Measurements from ENCODE around the gene YBX2.

DNA sequence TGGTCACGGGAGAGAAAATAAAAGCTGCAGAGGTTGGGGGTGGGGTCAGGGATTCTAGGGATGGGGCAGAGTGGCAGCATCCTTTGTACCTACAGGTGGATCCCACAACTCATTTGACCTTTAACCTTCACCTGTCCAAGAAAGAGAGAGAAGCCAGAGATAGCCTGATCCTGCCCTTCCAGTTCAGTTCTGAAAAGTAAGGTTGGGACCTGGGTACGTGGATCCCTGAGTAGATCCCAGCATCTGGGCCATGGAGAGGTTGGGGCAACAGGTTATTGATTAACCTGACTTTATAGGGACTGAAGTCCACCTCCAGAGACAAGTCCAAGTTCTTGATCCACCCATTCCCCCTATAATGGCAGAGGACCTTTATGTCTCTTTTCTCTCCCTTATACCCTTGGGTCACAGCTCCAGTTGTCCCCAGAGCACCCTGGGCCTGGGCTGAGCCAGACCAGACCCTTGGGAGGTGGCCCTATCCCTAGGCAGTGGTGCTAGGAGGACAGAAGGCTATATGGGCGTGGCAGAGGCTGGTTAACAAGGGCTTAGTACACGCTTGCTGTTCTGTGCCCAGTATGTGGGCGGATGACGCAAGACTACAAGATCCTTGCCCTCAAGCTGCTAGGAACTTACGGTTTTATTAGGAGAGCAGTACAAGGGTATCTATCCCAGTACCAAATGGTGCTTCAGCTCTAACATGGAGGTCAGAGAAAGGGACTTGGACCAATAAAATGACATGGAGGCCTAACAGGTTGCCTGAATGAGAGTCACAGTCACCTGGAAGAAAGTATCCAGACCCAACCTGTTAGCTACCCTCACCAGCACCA lies 35.5 kb downstream of the YBX2 start:
- TF ChIP-seq, protein P1, sequence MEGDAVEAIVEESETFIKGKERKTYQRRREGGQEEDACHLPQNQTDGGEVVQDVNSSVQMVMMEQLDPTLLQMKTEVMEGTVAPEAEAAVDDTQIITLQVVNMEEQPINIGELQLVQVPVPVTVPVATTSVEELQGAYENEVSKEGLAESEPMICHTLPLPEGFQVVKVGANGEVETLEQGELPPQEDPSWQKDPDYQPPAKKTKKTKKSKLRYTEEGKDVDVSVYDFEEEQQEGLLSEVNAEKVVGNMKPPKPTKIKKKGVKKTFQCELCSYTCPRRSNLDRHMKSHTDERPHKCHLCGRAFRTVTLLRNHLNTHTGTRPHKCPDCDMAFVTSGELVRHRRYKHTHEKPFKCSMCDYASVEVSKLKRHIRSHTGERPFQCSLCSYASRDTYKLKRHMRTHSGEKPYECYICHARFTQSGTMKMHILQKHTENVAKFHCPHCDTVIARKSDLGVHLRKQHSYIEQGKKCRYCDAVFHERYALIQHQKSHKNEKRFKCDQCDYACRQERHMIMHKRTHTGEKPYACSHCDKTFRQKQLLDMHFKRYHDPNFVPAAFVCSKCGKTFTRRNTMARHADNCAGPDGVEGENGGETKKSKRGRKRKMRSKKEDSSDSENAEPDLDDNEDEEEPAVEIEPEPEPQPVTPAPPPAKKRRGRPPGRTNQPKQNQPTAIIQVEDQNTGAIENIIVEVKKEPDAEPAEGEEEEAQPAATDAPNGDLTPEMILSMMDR (IDR thresholded peaks at IDR 0.05): no peak
- TF ChIP-seq POLR2A (IDR thresholded peaks at IDR 0.05): peak in 1 of 3 donors; percentile 65

All from body of pancreas (tissue), 4 donors.